ENCODE results near the gene TRIM10.
"Not testable (repeated sequence)": the region's sequence is repeated elsewhere in the genome, so short reads cannot be mapped to it uniquely, and the experiment has no call there.

TRIM10 gene

GRCh38 chr6:30122515-30122914 lies 38.5 kb downstream of the TRIM10 start:
- Histone ChIP-seq H3K9me3 (ENCODE audit: control insufficient read depth, insufficient read depth, low read depth, low read length) (no peaks in the 10 kb centered on the region), H3K4me1 (ENCODE audit: control insufficient read depth, insufficient read depth, low read length) (no peaks in the 10 kb centered on the region), H3K4me3 (ENCODE audit: low read depth, low read length) (no peak overlapping the region), H3K36me3 (ENCODE audit: control insufficient read depth in 2 of 2, insufficient read depth in 1 of 2, low read length in 2 of 2) (no peaks in the 10 kb centered on the region), H3K27ac (ENCODE audit: extremely low read depth, low read depth, low read length) (no peak overlapping the region)
- ChIA-PET CTCF (interaction anchor here (0.8 to 8.0 kb wide), 4 partner anchors 9 to 117 kb away, joined by 3 to 86 read pairs (median 32); partner anchors contain the start of gene TRIM40), POLR2A (interaction anchor here (1.1 kb wide), 1 partner anchor 20 kb away, joined by 3 read pairs; no protein-coding TSS in a partner anchor)
- TF ChIP-seq ZNF416 (tag by site-specific recombination; IDR thresholded peaks at IDR 0.05) (no peak), ZNF157 (tag by site-specific recombination; IDR thresholded peaks at IDR 0.05) (no peak), ZNF335 (tag by site-specific recombination; conservative IDR thresholded peaks at IDR 0.05) (peak; percentile 65)

GRCh38 chr6:30121446-30122366 lies 39.3 kb downstream of the TRIM10 start:
- ChIA-PET CTCF (interaction anchor here (0.5 to 8.0 kb wide), 5 partner anchors 10 to 118 kb away, joined by 3 to 86 read pairs (median 6); partner anchors contain the start of gene TRIM40), POLR2A (no interaction called here)
- Histone ChIP-seq H3K4me3 (ENCODE audit: low read depth, low read length) (no peak overlapping the region), H3K9me3 (ENCODE audit: control insufficient read depth, insufficient read depth, low read depth, low read length) (no peaks in the 10 kb centered on the region), H3K4me1 (ENCODE audit: control insufficient read depth, insufficient read depth, low read length) (no peaks in the 10 kb centered on the region), H3K36me3 (ENCODE audit: control insufficient read depth in 2 of 2, insufficient read depth in 1 of 2, low read length in 2 of 2) (no peaks in the 10 kb centered on the region), H3K27ac (ENCODE audit: extremely low read depth, low read depth, low read length) (no peak overlapping the region)
- TF ChIP-seq KLF9 (tag by site-specific recombination; IDR thresholded peaks at IDR 0.05; ENCODE audit: low read depth), result no peak
- TF ChIP-seq ZSCAN23 (tag by site-specific recombination; IDR thresholded peaks at IDR 0.05), result no peak
- TF ChIP-seq ZNF555 (tag by site-specific recombination; conservative IDR thresholded peaks at IDR 0.05), result no peak
- TF ChIP-seq OVOL3 (tag by site-specific recombination; IDR thresholded peaks at IDR 0.05), result no peak
- TF ChIP-seq BCL11A (tag by site-specific recombination; IDR thresholded peaks at IDR 0.05; ENCODE audit: low read depth), result no peak
- no peak for TF ChIP-seq MEIS1 (CRISPR knock-in tag; IDR thresholded peaks at IDR 0.05; ENCODE audit: borderline replicate concordance)
- no peak for TF ChIP-seq ZNF658 (tag by site-specific recombination; IDR thresholded peaks at IDR 0.05)
- TF ChIP-seq ZNF473 (tag by site-specific recombination; IDR thresholded peaks at IDR 0.05), result no peak
- TF ChIP-seq PRDM4 (tag by site-specific recombination; IDR thresholded peaks at IDR 0.05), result no peak

GRCh38 chr6:30118691-30119090 lies 42.3 kb downstream of the TRIM10 start:
- H3K4me3 ChIP-seq (ENCODE audit: low read depth, low read length); H3K9me3 ChIP-seq (ENCODE audit: control insufficient read depth, insufficient read depth, low read depth, low read length); POLR2A ChIA-PET; H3K27ac ChIP-seq (ENCODE audit: extremely low read depth, low read depth, low read length); H3K36me3 ChIP-seq (ENCODE audit: control insufficient read depth in 2 of 2, insufficient read depth in 1 of 2, low read length in 2 of 2); H3K4me1 ChIP-seq (ENCODE audit: control insufficient read depth, insufficient read depth, low read length): not testable (repeated sequence)
- CTCF ChIA-PET, result interaction anchor here (0.7 to 8.0 kb wide), 5 partner anchors 13 to 1240 kb away, joined by 3 to 86 read pairs (median 3); no protein-coding TSS in a partner anchor
- TF ChIP-seq PRDM10 (tag by site-specific recombination; IDR thresholded peaks at IDR 0.05) (0 out of 2 replicates have a peak, but pooled peaks have one; percentile 23), ZNF366 (tag by site-specific recombination; conservative IDR thresholded peaks at IDR 0.05) (peak; percentile 92), ZNF639 (tag by site-specific recombination; IDR thresholded peaks at IDR 0.05) (0 out of 2 replicates have a peak, but pooled peaks have one; percentile 24)
